SK-N-SH (cell line): ENCODE results near the gene PDE4D.

ENCODE experiments used
- EP300 ChIP-seq, 2 experiments: IDR thresholded peaks; 2 replicates each; pipeline versions ENCODE4 v1.4.0 to v1.6.1; 2012; ENCODE audit warnings: borderline replicate concordance in 1 of 2, low read depth in 1 of 2, low read length in 1 of 2
- FOXM1 ChIP-seq: IDR thresholded peaks from 2 replicates; pipeline ENCODE4 v1.4.0; 2012; ENCODE audit warnings: low read depth, mild to moderate bottlenecking
- NRF1 ChIP-seq: IDR thresholded peaks from 2 replicates; pipeline ENCODE4 v1.6.1; 2012; ENCODE audit warnings: low read depth, mild to moderate bottlenecking, low read length
- POLR2AphosphoS5 ChIP-seq: IDR thresholded peaks from 2 replicates; pipeline ENCODE4 v1.6.1; 2012; ENCODE audit warnings: low read depth, low read length
- TF ChIP-seq, protein P1 (sequence below): fragments of 200-600 bp; sonication (generic); IDR thresholded peaks from 2 replicates; pipeline ENCODE4 v1.6.1; 2017; ENCODE audit warnings: antibody characterized with exemption, mild to moderate bottlenecking, moderate library complexity
- TF ChIP-seq, protein P2 (sequence below): IDR thresholded peaks from 2 replicates; pipeline ENCODE4 v1.4.0; 2012; ENCODE audit warnings: low read depth, borderline replicate concordance
- TF ChIP-seq, protein P3 (sequence below): fragments of 150-350 bp; IDR thresholded peaks from 2 replicates; pipeline ENCODE4 v1.6.1; 2016; ENCODE audit warnings: mild to moderate bottlenecking, low read depth, low read length
- TF ChIP-seq, protein P4 (sequence below): IDR thresholded peaks from 2 replicates; pipeline ENCODE4 v1.4.0; 2012; ENCODE audit warnings: low read depth

DNA sequence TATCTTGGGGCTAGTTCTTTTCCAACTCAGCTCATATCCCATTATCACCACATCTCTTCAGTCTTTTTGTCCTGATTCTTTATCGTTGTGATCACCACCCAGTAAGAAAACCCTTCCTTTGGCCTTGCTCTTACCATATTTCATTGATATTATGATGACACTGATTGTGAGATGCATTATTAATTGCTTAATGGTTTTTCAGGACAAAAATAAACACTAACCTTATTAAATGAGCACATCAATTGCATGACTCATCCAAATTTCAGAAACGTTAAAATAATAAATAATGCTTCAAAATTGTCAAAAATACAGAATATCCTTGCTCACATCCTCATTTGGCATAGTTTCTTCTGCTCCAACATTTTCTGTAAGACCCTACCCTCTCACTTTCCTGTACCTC is 270.7 kb downstream of the PDE4D start:
- TF ChIP-seq NRF1 (no peak), EP300 (IDR thresholded peaks at IDR 0.05; ENCODE audit: borderline replicate concordance in 1 of 2, low read depth in 1 of 2, low read length in 1 of 2) (no peak), FOXM1 (no peak), POLR2AphosphoS5 (no peak)
- TF ChIP-seq, protein P1, sequence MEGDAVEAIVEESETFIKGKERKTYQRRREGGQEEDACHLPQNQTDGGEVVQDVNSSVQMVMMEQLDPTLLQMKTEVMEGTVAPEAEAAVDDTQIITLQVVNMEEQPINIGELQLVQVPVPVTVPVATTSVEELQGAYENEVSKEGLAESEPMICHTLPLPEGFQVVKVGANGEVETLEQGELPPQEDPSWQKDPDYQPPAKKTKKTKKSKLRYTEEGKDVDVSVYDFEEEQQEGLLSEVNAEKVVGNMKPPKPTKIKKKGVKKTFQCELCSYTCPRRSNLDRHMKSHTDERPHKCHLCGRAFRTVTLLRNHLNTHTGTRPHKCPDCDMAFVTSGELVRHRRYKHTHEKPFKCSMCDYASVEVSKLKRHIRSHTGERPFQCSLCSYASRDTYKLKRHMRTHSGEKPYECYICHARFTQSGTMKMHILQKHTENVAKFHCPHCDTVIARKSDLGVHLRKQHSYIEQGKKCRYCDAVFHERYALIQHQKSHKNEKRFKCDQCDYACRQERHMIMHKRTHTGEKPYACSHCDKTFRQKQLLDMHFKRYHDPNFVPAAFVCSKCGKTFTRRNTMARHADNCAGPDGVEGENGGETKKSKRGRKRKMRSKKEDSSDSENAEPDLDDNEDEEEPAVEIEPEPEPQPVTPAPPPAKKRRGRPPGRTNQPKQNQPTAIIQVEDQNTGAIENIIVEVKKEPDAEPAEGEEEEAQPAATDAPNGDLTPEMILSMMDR, result no peak
- TF ChIP-seq, protein P2, sequence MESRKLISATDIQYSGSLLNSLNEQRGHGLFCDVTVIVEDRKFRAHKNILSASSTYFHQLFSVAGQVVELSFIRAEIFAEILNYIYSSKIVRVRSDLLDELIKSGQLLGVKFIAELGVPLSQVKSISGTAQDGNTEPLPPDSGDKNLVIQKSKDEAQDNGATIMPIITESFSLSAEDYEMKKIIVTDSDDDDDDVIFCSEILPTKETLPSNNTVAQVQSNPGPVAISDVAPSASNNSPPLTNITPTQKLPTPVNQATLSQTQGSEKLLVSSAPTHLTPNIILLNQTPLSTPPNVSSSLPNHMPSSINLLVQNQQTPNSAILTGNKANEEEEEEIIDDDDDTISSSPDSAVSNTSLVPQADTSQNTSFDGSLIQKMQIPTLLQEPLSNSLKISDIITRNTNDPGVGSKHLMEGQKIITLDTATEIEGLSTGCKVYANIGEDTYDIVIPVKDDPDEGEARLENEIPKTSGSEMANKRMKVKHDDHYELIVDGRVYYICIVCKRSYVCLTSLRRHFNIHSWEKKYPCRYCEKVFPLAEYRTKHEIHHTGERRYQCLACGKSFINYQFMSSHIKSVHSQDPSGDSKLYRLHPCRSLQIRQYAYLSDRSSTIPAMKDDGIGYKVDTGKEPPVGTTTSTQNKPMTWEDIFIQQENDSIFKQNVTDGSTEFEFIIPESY, result no peak
- TF ChIP-seq, protein P3, sequence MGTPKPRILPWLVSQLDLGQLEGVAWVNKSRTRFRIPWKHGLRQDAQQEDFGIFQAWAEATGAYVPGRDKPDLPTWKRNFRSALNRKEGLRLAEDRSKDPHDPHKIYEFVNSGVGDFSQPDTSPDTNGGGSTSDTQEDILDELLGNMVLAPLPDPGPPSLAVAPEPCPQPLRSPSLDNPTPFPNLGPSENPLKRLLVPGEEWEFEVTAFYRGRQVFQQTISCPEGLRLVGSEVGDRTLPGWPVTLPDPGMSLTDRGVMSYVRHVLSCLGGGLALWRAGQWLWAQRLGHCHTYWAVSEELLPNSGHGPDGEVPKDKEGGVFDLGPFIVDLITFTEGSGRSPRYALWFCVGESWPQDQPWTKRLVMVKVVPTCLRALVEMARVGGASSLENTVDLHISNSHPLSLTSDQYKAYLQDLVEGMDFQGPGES, result no peak
- TF ChIP-seq, protein P4, sequence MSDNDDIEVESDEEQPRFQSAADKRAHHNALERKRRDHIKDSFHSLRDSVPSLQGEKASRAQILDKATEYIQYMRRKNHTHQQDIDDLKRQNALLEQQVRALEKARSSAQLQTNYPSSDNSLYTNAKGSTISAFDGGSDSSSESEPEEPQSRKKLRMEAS, result no peak
